ENCODE data around the gene DIPK1A.
"Not testable (repeated sequence)": the region's sequence is repeated elsewhere in the genome, so short reads cannot be mapped to it uniquely, and the experiment has no call there.

Gene DIPK1A

GRCh38 chr1:92980732-92981647 lies 19.7 kb upstream of the DIPK1A start:
- no CpG with 5 or more reads among the region's 8 CpGs for WGBS (ENCODE audit: insufficient coverage, insufficient read length)
- H3K36me3 ChIP-seq (ENCODE audit: control insufficient read depth, insufficient read depth, low read length): no peaks in the 10 kb centered on the region
- H3K4me1 ChIP-seq (ENCODE audit: control insufficient read depth, insufficient read depth, low read length): no peaks in the 10 kb centered on the region
- H3K9me3 ChIP-seq (ENCODE audit: control insufficient read depth, insufficient read depth, low read length): no peaks in the 10 kb centered on the region
- H3K27me3 ChIP-seq (ENCODE audit: control insufficient read depth, insufficient read depth, low read length): no peaks in the 10 kb centered on the region
- H3K4me3 ChIP-seq (ENCODE audit: low read length): no peak overlapping the region
- H3K27ac ChIP-seq (ENCODE audit: low read length): no peak overlapping the region
- no peak for DNase-seq (ENCODE audit: low read depth, low spot score)

GRCh38 chr1:92975551-92976232 lies 14.4 kb upstream of the DIPK1A start:
- no peak overlapping the region for H3K4me3 ChIP-seq (ENCODE audit: low read length)
- no peak for DNase-seq (ENCODE audit: low read depth, low spot score)
- H3K36me3 ChIP-seq (ENCODE audit: control insufficient read depth, insufficient read depth, low read length): no peaks in the 10 kb centered on the region
- no peaks in the 10 kb centered on the region for H3K9me3 ChIP-seq (ENCODE audit: control insufficient read depth, insufficient read depth, low read length)
- H3K4me1 ChIP-seq (ENCODE audit: control insufficient read depth, insufficient read depth, low read length): no peaks in the 10 kb centered on the region
- WGBS (ENCODE audit: insufficient coverage, insufficient read length): no CpG with 5 or more reads among the region's 7 CpGs
- no peaks in the 10 kb centered on the region for H3K27me3 ChIP-seq (ENCODE audit: control insufficient read depth, insufficient read depth, low read length)
- no peak overlapping the region for H3K27ac ChIP-seq (ENCODE audit: low read length)

- H3K9me3 ChIP-seq (ENCODE audit: control insufficient read depth, insufficient read depth, low read length); DNase-seq (ENCODE audit: low read depth, low spot score); H3K4me1 ChIP-seq (ENCODE audit: control insufficient read depth, insufficient read depth, low read length); H3K27me3 ChIP-seq (ENCODE audit: control insufficient read depth, insufficient read depth, low read length); H3K36me3 ChIP-seq (ENCODE audit: control insufficient read depth, insufficient read depth, low read length); H3K27ac ChIP-seq (ENCODE audit: low read length); H3K4me3 ChIP-seq (ENCODE audit: low read length): not testable (repeated sequence)
- no CpG with 5 or more reads among the region's 5 CpGs for WGBS (ENCODE audit: insufficient coverage, insufficient read length)
Measured at GRCh38 chr1:92974112-92974511, 12.8 kb upstream of the DIPK1A start.

- H3K4me3 ChIP-seq (ENCODE audit: low read length): no peak overlapping the region
- H3K9me3 ChIP-seq (ENCODE audit: control insufficient read depth, insufficient read depth, low read length): no peaks in the 10 kb centered on the region
- H3K4me1 ChIP-seq (ENCODE audit: control insufficient read depth, insufficient read depth, low read length): no peaks in the 10 kb centered on the region
- WGBS (ENCODE audit: insufficient coverage, insufficient read length): no CpG with 5 or more reads among the region's 6 CpGs
- H3K27me3 ChIP-seq (ENCODE audit: control insufficient read depth, insufficient read depth, low read length): no peaks in the 10 kb centered on the region
- no peaks in the 10 kb centered on the region for H3K36me3 ChIP-seq (ENCODE audit: control insufficient read depth, insufficient read depth, low read length)
- no peak overlapping the region for H3K27ac ChIP-seq (ENCODE audit: low read length)
- DNase-seq (ENCODE audit: low read depth, low spot score): no peak
Measured at GRCh38 chr1:92973203-92973897, 12.1 kb upstream of the DIPK1A start.

GRCh38 chr1:92972409-92973129 lies 11.3 kb upstream of the DIPK1A start:
- Histone ChIP-seq H3K27ac (ENCODE audit: low read length) (no peak overlapping the region), H3K27me3 (ENCODE audit: control insufficient read depth, insufficient read depth, low read length) (no peaks in the 10 kb centered on the region), H3K4me1 (ENCODE audit: control insufficient read depth, insufficient read depth, low read length) (no peaks in the 10 kb centered on the region), H3K4me3 (ENCODE audit: low read length) (no peak overlapping the region), H3K36me3 (ENCODE audit: control insufficient read depth, insufficient read depth, low read length) (no peaks in the 10 kb centered on the region), H3K9me3 (ENCODE audit: control insufficient read depth, insufficient read depth, low read length) (no peaks in the 10 kb centered on the region)
- DNase-seq (ENCODE audit: low read depth, low spot score): no peak
- WGBS (ENCODE audit: insufficient coverage, insufficient read length): no CpG with 5 or more reads among the region's 1 CpG

GRCh38 chr1:92971932-92972331 lies 10.7 kb upstream of the DIPK1A start:
- H3K4me1 ChIP-seq (ENCODE audit: control insufficient read depth, insufficient read depth, low read length); H3K36me3 ChIP-seq (ENCODE audit: control insufficient read depth, insufficient read depth, low read length); H3K9me3 ChIP-seq (ENCODE audit: control insufficient read depth, insufficient read depth, low read length); H3K4me3 ChIP-seq (ENCODE audit: low read length); H3K27ac ChIP-seq (ENCODE audit: low read length); DNase-seq (ENCODE audit: low read depth, low spot score); H3K27me3 ChIP-seq (ENCODE audit: control insufficient read depth, insufficient read depth, low read length): not testable (repeated sequence)
- no CpG with 5 or more reads among the region's 6 CpGs for WGBS (ENCODE audit: insufficient coverage, insufficient read length)

- H3K36me3 ChIP-seq (ENCODE audit: control insufficient read depth, insufficient read depth, low read length): no peaks in the 10 kb centered on the region
- WGBS (ENCODE audit: insufficient coverage, insufficient read length): no CpG with 5 or more reads among the region's 7 CpGs
- H3K27me3 ChIP-seq (ENCODE audit: control insufficient read depth, insufficient read depth, low read length): no peaks in the 10 kb centered on the region
- H3K9me3 ChIP-seq (ENCODE audit: control insufficient read depth, insufficient read depth, low read length): no peaks in the 10 kb centered on the region
- H3K4me1 ChIP-seq (ENCODE audit: control insufficient read depth, insufficient read depth, low read length): no peaks in the 10 kb centered on the region
- no peak overlapping the region for H3K4me3 ChIP-seq (ENCODE audit: low read length)
- no peak for DNase-seq (ENCODE audit: low read depth, low spot score)
- H3K27ac ChIP-seq (ENCODE audit: low read length): no peak overlapping the region
Measured at GRCh38 chr1:92970990-92971689, 9.9 kb upstream of the DIPK1A start.

GRCh38 chr1:92969517-92969916 lies 8.3 kb upstream of the DIPK1A start:
- no peak overlapping the region for H3K4me3 ChIP-seq (ENCODE audit: low read length)
- WGBS (ENCODE audit: insufficient coverage, insufficient read length): no CpG with 5 or more reads among the region's 3 CpGs

GRCh38 chr1:92968138-92969032 lies 7.1 kb upstream of the DIPK1A start:
- DNase-seq (ENCODE audit: low read depth, low spot score): no peak

More at GRCh38 chr1:92969517-92969916, 8.3 kb upstream of the DIPK1A start:
- Histone ChIP-seq H3K27ac (ENCODE audit: low read length) (no peak overlapping the region), H3K27me3 (ENCODE audit: control insufficient read depth, insufficient read depth, low read length) (no peaks in the 10 kb centered on the region), H3K9me3 (ENCODE audit: control insufficient read depth, insufficient read depth, low read length) (no peaks in the 10 kb centered on the region), H3K36me3 (ENCODE audit: control insufficient read depth, insufficient read depth, low read length) (no peaks in the 10 kb centered on the region), H3K4me1 (ENCODE audit: control insufficient read depth, insufficient read depth, low read length) (no peaks in the 10 kb centered on the region)
- no peak for DNase-seq (ENCODE audit: low read depth, low spot score)

More at GRCh38 chr1:92968138-92969032, 7.1 kb upstream of the DIPK1A start:
- Histone ChIP-seq H3K36me3 (ENCODE audit: control insufficient read depth, insufficient read depth, low read length) (no peaks in the 10 kb centered on the region), H3K4me1 (ENCODE audit: control insufficient read depth, insufficient read depth, low read length) (no peaks in the 10 kb centered on the region), H3K4me3 (ENCODE audit: low read length) (no peak overlapping the region), H3K9me3 (ENCODE audit: control insufficient read depth, insufficient read depth, low read length) (no peaks in the 10 kb centered on the region), H3K27ac (ENCODE audit: low read length) (no peak overlapping the region), H3K27me3 (ENCODE audit: control insufficient read depth, insufficient read depth, low read length) (no peaks in the 10 kb centered on the region)
- no CpG with 5 or more reads among the region's 2 CpGs for WGBS (ENCODE audit: insufficient coverage, insufficient read length)

All from iPS DF 6.9 (cell line).